Head of caudate nucleus (tissue), 42 donors: ENCODE measurements around the gene MORN2.
"Not testable (repeated sequence)": the region's sequence is repeated elsewhere in the genome, so short reads cannot be mapped to it uniquely, and the experiment has no call there.

Experiments used
- DNase-seq, 42 donors: peaks; one replicate each; pipeline versions ENCODE4 v3.0.0 to v3.0.0-alpha.2; 2020 to 2021; ENCODE audit warnings: mixed read lengths in 7 of 42
- intact Hi-C: fragments of 100-400 bp; cut with DNase I; formaldehyde crosslinking; loops from one replicate; pipeline ENCODE4 v1.15.0; 2022

The MORN2 gene

DNA sequence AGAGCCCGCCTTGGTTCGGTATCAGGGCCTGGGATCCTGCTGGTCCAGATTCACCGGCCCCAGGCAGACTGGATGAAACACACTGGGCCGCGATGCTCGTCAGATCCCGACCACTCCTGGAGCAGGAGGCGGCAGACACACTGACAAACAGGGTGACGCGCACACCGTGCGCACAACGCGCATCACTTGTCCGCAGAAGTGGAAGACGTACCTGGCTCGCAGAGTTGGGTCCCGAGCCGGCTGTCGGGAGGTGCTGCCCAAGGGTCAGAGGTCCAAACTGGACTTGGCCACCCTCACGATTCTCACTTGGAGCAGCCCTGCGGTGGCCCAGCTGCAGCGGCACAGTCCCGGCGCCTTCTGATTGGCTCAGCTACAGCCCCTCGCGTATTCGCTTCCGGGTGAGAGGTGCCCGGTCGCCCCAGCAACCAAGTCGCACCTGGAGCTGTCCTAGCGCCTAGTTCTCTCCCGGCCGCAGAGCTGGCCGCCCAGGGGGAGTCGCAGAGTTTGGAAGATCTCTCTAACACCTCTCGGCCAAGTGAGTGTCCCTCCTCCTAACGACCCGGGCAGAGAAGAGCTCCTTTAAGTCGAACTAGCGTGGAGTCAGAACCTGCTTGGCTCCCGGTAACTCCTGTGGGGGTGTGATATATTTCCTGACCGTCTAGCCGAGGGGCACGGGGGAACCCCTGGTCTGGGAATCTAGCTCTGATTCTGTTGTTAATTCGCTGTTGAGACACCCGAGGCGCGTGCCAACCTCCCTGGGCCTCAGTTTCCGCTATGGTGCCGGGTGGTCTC lies at the start of gene MORN2, which contains the start of gene DHX57:
MORN2 (plus strand) TSS at position 401 of the 792 bp plus-strand sequence.
DHX57 (minus strand) TSS at position 359 of the 792 bp plus-strand sequence. CDS start 7,529 bp downstream, outside the sequence.
- intact Hi-C loops = no loop called here
- DNase-seq = peak; percentile 80 to 96 (median 92)

DNA sequence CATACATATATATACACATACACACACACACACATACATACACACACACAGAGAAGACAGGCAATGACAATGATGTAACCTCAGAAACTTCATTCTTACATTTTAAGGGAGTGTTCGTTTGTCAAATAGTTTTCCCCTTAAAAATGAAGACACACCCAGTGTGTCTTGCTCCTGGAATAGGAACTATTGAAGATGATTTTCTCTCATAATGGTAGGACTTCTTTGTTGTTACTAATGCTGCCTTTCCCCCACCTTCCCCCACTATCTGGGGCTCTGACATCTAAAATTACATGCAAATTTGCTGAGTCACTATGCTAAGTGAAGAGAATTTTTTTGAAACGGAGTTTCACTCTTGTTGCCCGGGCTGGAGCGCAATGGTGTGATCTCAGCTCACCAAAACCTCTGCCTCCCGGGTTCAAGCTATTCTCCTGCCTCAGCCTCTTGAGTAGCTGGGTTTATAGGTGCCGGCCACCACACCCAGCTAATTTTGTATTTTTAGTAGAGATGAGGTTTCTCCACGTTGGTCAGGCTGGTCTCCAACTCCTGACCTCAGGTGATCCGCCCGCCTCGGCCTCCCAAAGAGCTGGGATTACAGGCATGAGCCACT lies 48.1 kb upstream of the MORN2 start:
- peak in 30 of 42 donors; percentile 6 to 78 (median 34) for DNase-seq
- intact Hi-C loops = not testable (repeated sequence)

DNA sequence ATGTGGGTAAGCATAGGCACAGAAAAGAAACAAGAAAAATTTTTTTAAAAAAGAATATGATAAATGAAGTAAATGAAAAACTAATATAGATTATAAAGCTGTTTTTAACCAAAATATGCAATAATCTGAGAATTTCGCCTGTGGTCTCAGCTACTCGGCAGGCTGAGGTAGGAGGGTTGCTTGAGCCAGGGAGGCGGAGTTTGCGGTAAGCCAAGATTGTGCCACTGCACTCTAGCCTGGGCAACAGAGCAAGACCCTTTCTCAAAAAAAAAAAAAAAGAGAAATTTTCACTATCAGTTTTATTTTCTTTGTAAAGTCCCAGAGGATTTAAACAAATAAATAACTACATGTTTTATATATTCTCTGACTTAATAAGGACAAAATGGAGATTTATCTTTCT lies 47.3 kb upstream of the MORN2 start:
- DNase-seq = no peak
- intact Hi-C loops = no loop called here

DNA sequence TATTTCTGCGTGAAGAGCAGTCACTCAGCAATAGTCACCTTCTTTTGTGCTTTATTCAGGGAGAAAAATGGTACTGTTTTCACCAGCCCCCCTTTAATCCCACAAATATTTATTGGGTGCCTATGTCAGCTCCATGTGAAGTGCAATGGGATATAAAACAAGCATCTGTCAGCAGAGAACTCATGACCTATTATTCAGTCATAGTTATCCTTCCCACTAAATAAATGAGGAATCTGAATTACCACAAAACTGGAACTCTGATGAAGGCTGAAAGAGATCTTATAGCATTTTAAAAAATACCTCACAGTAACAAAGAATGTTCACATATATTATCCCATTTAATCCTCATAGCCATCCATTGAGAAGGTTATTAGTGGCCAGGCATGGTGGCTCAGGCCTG lies 45.8 kb upstream of the MORN2 start:
- intact Hi-C loops = no loop called here
- DNase-seq = no peak

DNA sequence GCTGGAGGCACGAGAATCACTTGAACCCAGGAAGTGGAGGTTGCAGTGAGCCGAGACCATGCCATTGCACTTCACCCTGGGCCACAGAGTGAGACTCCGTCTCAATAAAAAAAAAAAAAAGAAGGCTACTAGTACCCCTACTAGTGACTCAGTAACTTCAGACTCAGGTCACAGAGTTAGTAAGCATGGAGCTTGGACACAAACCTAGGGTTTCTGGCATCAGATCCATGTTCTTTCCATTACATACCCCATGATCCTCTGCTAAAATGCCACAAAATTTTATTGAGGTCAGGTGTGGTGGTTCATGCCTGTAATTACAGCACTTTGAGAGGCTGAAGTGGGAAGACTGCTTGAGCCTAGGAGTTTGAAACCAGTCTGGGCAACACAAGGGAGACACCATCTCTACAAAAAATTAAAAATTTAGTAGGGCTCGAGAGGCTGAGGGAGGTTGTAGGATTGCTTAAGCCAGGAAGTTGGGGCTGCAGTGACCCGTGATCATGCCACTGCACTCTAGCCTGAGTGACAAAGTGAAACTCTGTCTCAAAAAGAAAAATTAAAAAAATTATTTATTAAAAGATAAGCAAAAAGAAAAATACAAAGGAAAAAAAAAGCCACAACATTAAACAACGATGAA lies 45.1 kb upstream of the MORN2 start:
- DNase-seq = no peak
- intact Hi-C loops = no loop called here

DNA sequence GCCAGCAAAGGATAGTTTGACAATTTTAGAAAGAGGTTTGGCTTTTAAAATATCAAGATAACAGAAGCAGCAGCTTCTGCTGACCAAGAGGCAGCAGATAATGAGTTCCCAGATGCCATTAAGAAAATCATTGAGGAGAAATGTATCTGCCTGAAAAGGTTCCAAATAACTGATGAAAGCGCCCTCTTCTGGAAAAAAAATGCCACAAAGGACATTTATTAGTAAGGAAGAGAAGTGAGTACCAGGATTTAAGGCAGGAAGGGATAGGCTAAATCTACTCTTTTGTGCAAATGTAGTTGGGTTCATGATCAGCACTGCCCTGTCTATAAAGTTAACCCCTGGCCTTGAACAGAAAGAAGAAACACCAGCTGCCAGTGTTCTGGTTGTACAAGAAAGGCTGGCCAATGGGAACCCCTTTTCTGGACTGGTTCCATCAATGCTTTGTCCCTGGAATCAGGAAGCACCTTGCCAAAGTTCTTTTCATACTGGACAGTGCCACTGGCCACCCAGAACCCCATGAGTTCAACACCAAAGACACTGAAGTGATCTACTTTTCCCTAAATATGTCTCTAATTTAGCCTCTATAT lies 40.7 kb upstream of the MORN2 start:
- intact Hi-C loops = no loop called here
- no peak for DNase-seq

DNA sequence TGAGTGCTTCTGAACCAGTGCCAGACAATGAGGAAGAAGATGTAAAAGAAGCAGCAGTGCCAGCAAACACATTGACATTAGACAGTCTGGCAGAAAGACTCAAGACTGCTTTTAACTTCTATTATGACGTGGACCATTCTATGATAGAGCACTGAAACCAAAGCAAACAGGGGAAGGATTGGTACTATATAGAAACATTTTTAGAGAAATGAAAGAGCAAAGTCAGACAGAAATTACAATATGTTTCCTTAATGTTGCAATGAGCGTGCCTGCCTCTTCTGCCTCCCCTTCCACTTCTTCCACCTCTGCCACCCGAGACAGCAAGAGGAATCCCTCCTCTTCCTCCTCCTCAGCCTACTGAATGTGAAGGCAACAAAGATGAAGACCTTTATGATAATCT lies 39.8 kb upstream of the MORN2 start:
- DNase-seq = peak in 8 of 42 donors; percentile 3 to 44 (median 20)
- intact Hi-C loops = no loop called here

DNA sequence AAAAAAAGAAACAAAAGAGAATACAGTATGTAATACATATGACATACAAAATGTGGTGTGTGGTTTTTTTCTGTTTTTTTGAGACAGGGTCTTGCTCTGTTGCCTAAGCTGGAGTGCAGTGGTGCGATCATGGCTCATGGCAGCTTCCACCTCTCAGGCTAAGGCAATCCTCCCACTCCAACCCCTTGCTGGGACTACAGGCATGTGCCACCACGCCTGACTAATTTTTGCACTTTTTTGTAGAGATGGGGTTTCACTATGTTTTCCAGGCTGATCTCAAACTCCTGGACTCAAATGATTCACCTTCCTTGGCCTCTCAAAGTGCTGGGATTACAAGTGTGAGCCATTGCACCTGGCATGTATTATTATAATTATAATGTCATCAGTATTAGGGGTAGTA lies 39.0 kb upstream of the MORN2 start:
- intact Hi-C loops = no loop called here
- no peak for DNase-seq

DNA sequence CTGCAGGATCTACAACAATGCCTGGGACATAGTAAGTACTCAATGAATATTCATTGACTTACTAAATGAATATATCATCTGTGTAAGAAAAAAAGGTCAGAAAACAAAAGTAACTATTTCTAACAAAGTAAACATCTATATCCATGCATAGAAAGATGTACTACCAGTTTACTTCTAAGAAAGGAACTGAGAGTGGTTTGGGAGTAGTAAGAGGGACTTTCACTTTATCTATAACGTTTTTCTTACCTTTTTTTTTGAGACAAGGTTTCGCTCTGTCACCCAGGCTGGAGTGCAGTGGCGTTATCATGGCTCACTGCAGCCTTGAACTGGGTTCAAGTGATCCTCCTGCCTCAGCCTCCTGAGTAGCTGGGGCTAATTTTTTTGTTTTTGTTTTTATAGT lies 25.7 kb upstream of the MORN2 start:
- intact Hi-C loops = no loop called here
- DNase-seq = no peak

DNA sequence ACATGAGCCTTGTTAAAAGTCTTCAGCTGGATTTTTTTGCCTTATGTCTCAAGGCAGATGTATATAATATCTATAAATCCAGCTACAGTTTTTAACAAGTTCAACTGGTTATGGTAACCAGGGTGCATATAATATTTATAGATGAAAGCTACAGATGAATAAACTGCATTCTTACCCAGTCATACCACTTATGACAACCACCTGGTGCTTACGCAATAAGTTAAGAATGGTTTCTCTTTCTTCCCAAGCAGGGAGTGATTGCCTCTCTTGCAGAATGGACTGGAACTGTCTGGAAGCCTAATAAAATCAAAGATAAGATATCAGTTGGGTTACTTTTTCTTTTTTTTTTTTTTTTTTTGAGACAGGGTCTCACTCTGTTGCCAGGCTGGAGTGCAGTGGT lies 19.6 kb upstream of the MORN2 start:
- DNase-seq = no peak
- intact Hi-C loops = no loop called here

DNA sequence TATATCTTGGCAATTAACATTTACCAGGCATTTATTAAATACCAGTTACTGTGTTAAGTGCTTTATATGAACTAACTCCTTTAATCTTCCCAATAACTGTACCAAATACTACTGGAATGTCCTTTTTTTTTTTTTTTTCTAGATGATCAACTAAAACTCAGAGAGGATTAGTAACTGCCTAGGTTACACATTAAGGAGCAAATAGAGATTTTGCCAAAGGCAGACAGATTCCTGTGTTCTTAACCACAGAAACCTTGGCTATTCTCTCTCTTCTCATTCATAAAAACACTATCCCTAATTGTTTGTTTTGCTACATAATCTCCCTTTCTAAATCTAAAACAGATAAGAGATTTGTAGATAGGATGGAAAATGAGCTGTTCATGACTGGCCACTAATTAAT lies 13.3 kb upstream of the MORN2 start:
- DNase-seq = no peak
- intact Hi-C loops = no loop called here

DNA sequence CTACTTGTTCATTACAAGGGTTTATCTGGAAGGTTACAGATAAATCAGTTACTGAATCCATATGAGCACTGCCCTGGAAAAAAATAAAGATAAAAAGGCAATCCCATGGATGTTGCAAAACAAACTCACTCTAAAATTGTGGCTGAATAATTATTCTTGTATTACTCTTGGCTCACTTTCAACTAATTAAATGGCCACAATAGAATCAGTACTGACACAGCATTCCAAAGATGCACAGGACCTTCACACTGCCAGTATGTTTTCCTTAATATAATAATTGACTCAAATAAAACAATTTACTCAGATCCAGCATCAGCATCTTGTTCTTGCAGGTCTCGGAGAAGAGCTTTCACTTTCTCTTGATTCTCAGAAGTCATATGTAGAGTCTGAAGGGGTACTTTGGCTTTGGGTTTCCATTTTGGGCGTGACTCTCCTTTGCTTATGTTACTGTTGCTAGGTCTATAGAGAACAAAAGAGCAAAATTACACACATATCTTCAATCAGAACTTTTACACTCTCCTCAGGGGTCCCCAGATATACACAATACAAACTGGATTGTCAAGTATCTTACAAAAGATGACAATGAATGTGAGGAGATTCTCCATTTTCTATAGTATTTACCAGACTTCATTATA lies 12.6 kb upstream of the MORN2 start:
- no peak for DNase-seq
- intact Hi-C loops = no loop called here

DNA sequence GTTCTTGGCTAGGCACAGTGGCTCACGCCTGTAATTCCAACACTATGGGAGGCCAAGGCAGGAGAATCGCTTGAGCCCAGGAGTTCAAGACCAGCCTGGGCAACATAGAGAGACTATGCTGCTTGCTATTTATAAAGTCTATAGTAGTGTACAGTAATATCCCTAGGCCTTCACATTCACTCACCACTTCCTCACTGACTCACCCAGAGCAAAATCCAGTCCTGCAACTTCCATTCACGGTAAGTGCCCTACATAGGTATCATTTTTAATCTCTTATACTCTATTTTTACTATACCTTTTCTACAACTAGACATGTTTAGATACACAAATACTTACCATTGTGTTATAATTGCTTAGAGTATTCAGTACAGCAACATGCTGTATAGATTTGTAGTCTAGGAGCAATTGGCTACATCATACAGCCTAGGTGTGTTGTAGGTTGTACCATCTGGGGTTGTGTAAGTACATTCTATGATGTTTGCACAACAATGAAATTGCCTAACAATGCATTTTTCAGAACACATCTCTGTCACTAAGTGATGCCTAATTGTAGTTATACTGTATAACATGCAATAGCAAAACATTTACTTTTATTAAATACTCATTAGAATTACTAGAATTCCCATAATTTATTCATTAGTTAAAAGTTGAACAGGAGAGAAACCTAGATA lies 8.9 kb upstream of the MORN2 start:
- intact Hi-C loops = no loop called here

DNA sequence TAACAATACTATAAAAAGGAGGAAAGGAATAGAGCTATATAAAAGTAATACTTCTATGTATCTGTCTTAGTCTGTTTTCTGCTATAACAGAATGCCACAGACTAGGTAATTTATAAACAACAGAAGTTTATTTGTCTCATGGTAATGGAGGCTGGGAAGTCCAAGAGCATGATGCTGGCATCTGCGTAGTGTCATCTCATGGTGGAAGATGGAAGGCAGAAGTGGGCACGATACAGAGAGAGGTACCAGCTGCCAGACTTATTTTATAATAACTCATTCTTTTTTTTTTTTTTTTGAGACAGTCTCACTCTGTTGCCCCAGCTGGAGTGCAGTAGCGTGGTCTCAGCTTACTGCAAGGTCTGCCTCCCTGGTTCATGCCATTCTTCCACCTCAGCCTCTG lies 4.3 kb upstream of the MORN2 start:
- intact Hi-C loops = no loop called here

More for the DNA sequence above, 8.9 kb upstream of the MORN2 start:
- DNase-seq = no peak

DNA sequence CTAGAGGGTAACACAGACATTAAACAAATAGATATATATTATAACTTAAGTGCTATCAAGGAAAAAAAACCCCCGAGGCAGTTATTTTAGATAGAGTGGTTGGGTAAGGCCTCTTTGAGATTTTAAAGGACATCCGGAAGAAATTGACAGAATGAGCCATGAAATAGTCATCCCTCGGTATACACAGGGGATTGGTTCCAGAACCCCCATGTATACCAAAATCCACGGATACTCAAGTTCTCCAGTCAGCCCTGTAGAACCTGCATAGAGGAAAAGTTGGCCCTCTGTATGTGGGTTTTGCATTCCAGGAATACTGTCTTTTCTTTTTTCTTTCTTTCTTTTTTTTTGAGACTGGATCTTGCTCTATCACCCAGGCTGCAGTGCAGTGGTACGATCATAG lies 2.0 kb upstream of the MORN2 start:
- DNase-seq = no peak
- intact Hi-C loops = no loop called here

More for the DNA sequence above, 4.3 kb upstream of the MORN2 start:
- DNase-seq = no peak

DNA sequence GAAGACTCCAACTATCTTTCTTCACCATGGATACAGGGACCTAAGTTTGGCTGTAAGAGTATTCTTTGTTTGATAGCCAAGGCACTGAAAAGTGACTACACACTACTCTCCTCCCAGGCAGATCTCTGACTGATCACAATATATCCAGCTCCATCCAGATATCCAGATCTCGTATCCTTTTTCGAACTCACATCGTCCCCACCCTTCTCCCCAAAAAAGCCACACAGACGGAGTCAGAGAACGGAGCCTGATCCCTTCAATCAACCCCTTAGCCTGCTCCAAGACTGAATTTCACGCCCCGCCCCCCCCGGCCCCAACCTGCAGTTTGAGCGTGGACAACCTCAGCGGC lies 575 bp upstream of the MORN2 start:
- intact Hi-C loops = no loop called here
- DNase-seq = no peak

DNA sequence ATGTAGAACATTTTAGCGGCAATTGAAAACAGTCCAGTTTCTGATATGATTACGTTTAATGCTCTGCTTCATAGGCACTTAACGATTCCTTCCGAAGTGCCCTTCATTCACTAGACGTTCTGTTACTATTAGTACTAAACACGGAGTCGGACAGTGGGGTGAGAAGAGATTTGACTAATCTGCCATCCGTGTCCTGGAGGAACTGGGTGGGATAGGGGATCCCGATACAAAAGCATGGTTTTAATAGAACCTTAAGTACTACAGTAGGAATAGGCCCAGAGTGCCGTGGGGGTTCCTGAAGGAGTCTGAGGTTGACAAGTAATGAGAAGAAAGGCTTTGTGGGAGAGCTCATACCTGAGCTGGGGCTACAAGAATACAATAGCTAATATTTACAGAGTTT lies 631 bp downstream of the MORN2 start:
- intact Hi-C loops = no loop called here
- peak in 1 of 42 donors; percentile 5 for DNase-seq

DNA sequence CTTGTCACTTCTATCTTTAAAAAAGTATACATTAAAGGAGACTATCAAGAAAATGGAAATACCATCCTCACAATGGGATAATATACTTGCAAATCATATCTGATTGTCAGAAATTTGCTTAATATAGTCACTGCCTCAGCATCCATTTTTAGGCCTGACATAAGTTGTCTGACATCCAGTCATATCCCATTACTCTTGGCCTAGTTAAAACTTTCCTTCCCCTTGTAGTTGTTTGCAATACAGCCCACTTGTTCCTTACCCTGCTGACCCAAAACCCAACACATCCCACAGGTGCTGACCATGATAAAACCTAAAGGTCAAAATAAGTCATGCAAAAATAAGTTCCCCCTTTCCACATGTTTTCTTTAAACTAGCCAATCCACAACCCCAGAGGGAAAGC lies 10.3 kb downstream of the MORN2 start:
- intact Hi-C loops = no loop called here
- no peak for DNase-seq

DNA sequence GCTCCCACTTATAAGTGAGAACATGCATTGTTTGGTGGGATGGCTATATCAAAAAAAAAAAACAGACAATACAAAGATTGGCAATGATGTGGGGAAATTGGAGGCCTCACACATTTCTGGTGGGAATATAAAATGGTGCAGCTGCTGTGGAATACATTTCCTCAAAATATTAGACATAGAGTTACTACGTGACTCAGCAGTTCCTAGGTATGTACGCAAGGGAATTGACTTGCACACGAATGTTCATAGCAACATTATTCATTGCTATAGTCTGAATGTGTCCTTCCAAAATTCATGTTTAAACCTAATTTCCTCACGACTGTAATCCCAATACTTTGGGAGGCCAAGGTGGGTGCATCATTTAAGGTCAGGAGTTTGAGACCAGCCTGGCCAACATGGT lies 11.6 kb downstream of the MORN2 start:
- intact Hi-C loops = no loop called here
- DNase-seq = no peak
